ENCODE measurements around the gene IL5. TPM values are rescaled to one million over a fixed set of nuclear protein-coding genes. Genes with fewer than 3 reads are reported as not detected.
A peak's percentile ranks its signal among the peaks of the same experiment; 100 is the strongest.

IL5 gene
- total and polyA plus RNA-seq, 5 donors: not detected

GRCh38 chr5:132498152-132498551 lies 45.2 kb downstream of the IL5 start:
- Histone ChIP-seq H3K27ac (ENCODE audit: low read length) (peak overlapping the region; percentile 98), H3K9me3 (ENCODE audit: control insufficient read depth, low read length) (no peaks in the 10 kb centered on the region), H3K4me1 (ENCODE audit: control insufficient read depth, insufficient read depth, low read length) (peaks cover 8% of the 10 kb centered on the region), H3K27me3 (ENCODE audit: control insufficient read depth, insufficient read depth) (no peaks in the 10 kb centered on the region), H3K4me3 (ENCODE audit: low read length) (no peak overlapping the region)
- 92% methylated on average over 3 of the region's 3 CpGs for WGBS
- intact Hi-C loops (cut with DNase I): loop anchor here in 2 of 4 donors (5.0 to 10.0 kb wide), 2 partner anchors 91 to 313 kb away; no protein-coding TSS in a partner anchor
- DNase-seq (peak in 1 of 3 donors; percentile 61), ATAC-seq (no peak)

- peak overlapping the region; percentile 68 for H3K4me3 ChIP-seq (ENCODE audit: low read length)
- intact Hi-C loops (cut with DNase I): loop anchor here in 3 of 4 donors (2.0 to 10.0 kb wide), 3 partner anchors 81 to 313 kb away; no protein-coding TSS in a partner anchor
- H3K4me1 ChIP-seq (ENCODE audit: control insufficient read depth, insufficient read depth, low read length): peaks cover 7% of the 10 kb centered on the region
- H3K27ac ChIP-seq (ENCODE audit: low read length): peak overlapping the region; percentile 98
- ATAC-seq: peak; percentile 56 to 68
- H3K9me3 ChIP-seq (ENCODE audit: control insufficient read depth, low read length): no peaks in the 10 kb centered on the region
- WGBS: 34% methylated on average over 6 of the region's 6 CpGs
- no peaks in the 10 kb centered on the region for H3K27me3 ChIP-seq (ENCODE audit: control insufficient read depth, insufficient read depth)
- DNase-seq: peak; percentile 87 to 91 (median 90)
Observed at GRCh38 chr5:132497488-132497997, 45.8 kb downstream of the IL5 start.

- peaks cover 11% of the 10 kb centered on the region for H3K4me1 ChIP-seq (ENCODE audit: control insufficient read depth, insufficient read depth, low read length)
- peak overlapping the region; percentile 98 for H3K27ac ChIP-seq (ENCODE audit: low read length)
- no peaks in the 10 kb centered on the region for H3K27me3 ChIP-seq (ENCODE audit: control insufficient read depth, insufficient read depth)
- ATAC-seq: peak; percentile 82 to 83
- WGBS: 3% methylated on average over 62 of the region's 62 CpGs
- H3K9me3 ChIP-seq (ENCODE audit: control insufficient read depth, low read length): no peaks in the 10 kb centered on the region
- intact Hi-C loops (cut with DNase I): loop anchor here in 3 of 4 donors (2.0 to 10.0 kb wide), 3 partner anchors 80 to 312 kb away; no protein-coding TSS in a partner anchor
- H3K4me3 ChIP-seq (ENCODE audit: low read length): peak overlapping the region; percentile 68
- DNase-seq: peak; percentile 94 to 98 (median 97)
Observed at GRCh38 chr5:132496631-132497487, 46.5 kb downstream of the IL5 start.

DNA sequence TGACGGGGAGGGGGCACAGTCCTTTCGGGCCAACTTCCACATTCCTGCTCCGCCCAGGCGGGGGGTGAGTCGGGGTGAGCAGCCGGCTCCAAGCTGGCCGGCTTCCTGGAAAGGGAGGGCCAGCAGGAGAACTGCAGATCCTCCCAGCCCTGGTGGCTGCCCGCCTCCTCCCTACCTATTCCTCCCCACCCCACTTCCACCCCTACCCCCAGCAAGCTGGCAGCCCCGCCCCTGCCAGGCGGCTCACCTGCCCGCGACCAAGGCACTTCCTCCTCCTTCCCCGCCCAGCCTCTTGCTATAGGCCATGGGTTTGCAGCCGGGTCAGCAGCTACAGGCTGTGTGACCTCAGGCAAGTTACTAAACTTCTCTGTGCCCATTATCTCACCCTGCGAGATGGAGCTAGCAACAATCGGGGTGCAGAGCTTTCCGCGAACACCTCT lies 47.1 kb downstream of the IL5 start:
- H3K27ac ChIP-seq (ENCODE audit: low read length): peak overlapping the region; percentile 98
- no peaks in the 10 kb centered on the region for H3K27me3 ChIP-seq (ENCODE audit: control insufficient read depth, insufficient read depth)
- intact Hi-C loops (cut with DNase I): loop anchor here in 3 of 4 donors (2.0 to 10.0 kb wide), 3 partner anchors 79 to 311 kb away; no protein-coding TSS in a partner anchor
- peak; percentile 87 for ATAC-seq
- H3K9me3 ChIP-seq (ENCODE audit: control insufficient read depth, low read length): no peaks in the 10 kb centered on the region
- peak; percentile 89 to 96 (median 96) for DNase-seq
- WGBS: 0% methylated on average over 18 of the region's 18 CpGs
- peaks cover 14% of the 10 kb centered on the region for H3K4me1 ChIP-seq (ENCODE audit: control insufficient read depth, insufficient read depth, low read length)
- H3K4me3 ChIP-seq (ENCODE audit: low read length): peak overlapping the region; percentile 68

- DNase-seq (peak; percentile 92 to 97 (median 96)), ATAC-seq (peak; percentile 75 to 76)
- peak overlapping the region; percentile 68 for H3K4me3 ChIP-seq (ENCODE audit: low read length)
- H3K27ac ChIP-seq (ENCODE audit: low read length): peak overlapping the region; percentile 98
- WGBS: under 1% methylated on average over 30 of the region's 30 CpGs
- intact Hi-C loops (cut with DNase I): loop anchor here in 3 of 4 donors (2.0 to 10.0 kb wide), 4 partner anchors 77 to 311 kb away; no protein-coding TSS in a partner anchor
- H3K4me1 ChIP-seq (ENCODE audit: control insufficient read depth, insufficient read depth, low read length): peaks cover 14% of the 10 kb centered on the region
- H3K27me3 ChIP-seq (ENCODE audit: control insufficient read depth, insufficient read depth): no peaks in the 10 kb centered on the region
- no peaks in the 10 kb centered on the region for H3K9me3 ChIP-seq (ENCODE audit: control insufficient read depth, low read length)
Observed at GRCh38 chr5:132495667-132496190, 47.6 kb downstream of the IL5 start.

- Histone ChIP-seq H3K27me3 (ENCODE audit: control insufficient read depth, insufficient read depth) (no peaks in the 10 kb centered on the region), H3K4me3 (ENCODE audit: low read length) (no peak overlapping the region), H3K9me3 (ENCODE audit: control insufficient read depth, low read length) (no peaks in the 10 kb centered on the region), H3K27ac (ENCODE audit: low read length) (no peak overlapping the region), H3K4me1 (ENCODE audit: control insufficient read depth, insufficient read depth, low read length) (peaks cover 18% of the 10 kb centered on the region)
- intact Hi-C loops (cut with DNase I): loop anchor here in 1 of 4 donors (2.0 to 10.0 kb wide), 2 partner anchors 75 to 309 kb away; no protein-coding TSS in a partner anchor
- WGBS: 95% methylated on average over 2 of the region's 2 CpGs
- DNase-seq: no peak
- ATAC-seq: no peak
Observed at GRCh38 chr5:132493821-132494220, 49.5 kb downstream of the IL5 start.

- WGBS: 95% methylated on average over 4 of the region's 4 CpGs
- intact Hi-C loops (cut with DNase I): loop anchor here in 1 of 4 donors (10.0 kb wide), 1 partner anchor 308 kb away; no protein-coding TSS in a partner anchor
- peaks cover 18% of the 10 kb centered on the region for H3K4me1 ChIP-seq (ENCODE audit: control insufficient read depth, insufficient read depth, low read length)
- no peak overlapping the region for H3K4me3 ChIP-seq (ENCODE audit: low read length)
- no peak for DNase-seq
- no peak overlapping the region for H3K27ac ChIP-seq (ENCODE audit: low read length)
- no peaks in the 10 kb centered on the region for H3K27me3 ChIP-seq (ENCODE audit: control insufficient read depth, insufficient read depth)
- ATAC-seq: no peak
- H3K9me3 ChIP-seq (ENCODE audit: control insufficient read depth, low read length): no peaks in the 10 kb centered on the region
Observed at GRCh38 chr5:132493241-132493640, 50.1 kb downstream of the IL5 start.

- H3K9me3 ChIP-seq (ENCODE audit: control insufficient read depth, low read length): no peaks in the 10 kb centered on the region
- no peak overlapping the region for H3K4me3 ChIP-seq (ENCODE audit: low read length)
- intact Hi-C loops (cut with DNase I): loop anchor here in 1 of 4 donors (10.0 kb wide), 1 partner anchor 308 kb away; no protein-coding TSS in a partner anchor
- no peak for DNase-seq
- no peak overlapping the region for H3K27ac ChIP-seq (ENCODE audit: low read length)
- H3K4me1 ChIP-seq (ENCODE audit: control insufficient read depth, insufficient read depth, low read length): peaks cover 15% of the 10 kb centered on the region
- no peaks in the 10 kb centered on the region for H3K27me3 ChIP-seq (ENCODE audit: control insufficient read depth, insufficient read depth)
- no peak for ATAC-seq
- WGBS: 76% methylated on average over 3 of the region's 3 CpGs
Observed at GRCh38 chr5:132492386-132493125, 50.8 kb downstream of the IL5 start.
